ENCODE data around the gene ARHGEF28.
A peak's percentile ranks its signal among the peaks of the same experiment; 100 is the strongest.

Gene ARHGEF28

GRCh38 chr5:73957397-73958001 lies 331.5 kb downstream of the ARHGEF28 start:
- no peak overlapping the region for H3K4me3 ChIP-seq (ENCODE audit: low read depth, low read length)
- no peak overlapping the region for H3K27ac ChIP-seq

GRCh38 chr5:73958037-73958436 lies 332.0 kb downstream of the ARHGEF28 start:
- Histone ChIP-seq H3K27ac (no peak overlapping the region), H3K4me3 (ENCODE audit: low read depth, low read length) (no peak overlapping the region), H3K27me3 (replicated peaks) (no peaks in the 10 kb centered on the region), H3K36me3 (replicated peaks) (no peaks in the 10 kb centered on the region)
- TF ChIP-seq CTCF (IDR thresholded peaks at IDR 0.05; ENCODE audit: low read depth, low read length, missing control alignments), result no peak
- DNase-seq, result no peak
- in situ Hi-C loops (cut with HindIII; ENCODE audit: low pct_ligation_motif_present, low sequenced_read_pairs), result no loop called here

More at GRCh38 chr5:73957397-73958001, 331.5 kb downstream of the ARHGEF28 start:
- Histone ChIP-seq H3K27me3 (replicated peaks) (no peaks in the 10 kb centered on the region), H3K36me3 (replicated peaks) (no peaks in the 10 kb centered on the region)
- TF ChIP-seq CTCF (IDR thresholded peaks at IDR 0.05; ENCODE audit: low read depth, low read length, missing control alignments), result no peak
- in situ Hi-C loops (cut with HindIII; ENCODE audit: low pct_ligation_motif_present, low sequenced_read_pairs), result no loop called here
- peak; percentile 65 for DNase-seq

GRCh38 chr5:73960023-73960422 lies 334.0 kb downstream of the ARHGEF28 start:
- H3K36me3 ChIP-seq (replicated peaks), result no peaks in the 10 kb centered on the region
- no peak overlapping the region for H3K27ac ChIP-seq
- no peak overlapping the region for H3K4me3 ChIP-seq (ENCODE audit: low read depth, low read length)
- DNase-seq, result no peak
- TF ChIP-seq CTCF (IDR thresholded peaks at IDR 0.05; ENCODE audit: low read depth, low read length, missing control alignments), result no peak
- in situ Hi-C loops (cut with HindIII; ENCODE audit: low pct_ligation_motif_present, low sequenced_read_pairs), result no loop called here
- no peaks in the 10 kb centered on the region for H3K27me3 ChIP-seq (replicated peaks)

GRCh38 chr5:73960426-73960825 lies 334.4 kb downstream of the ARHGEF28 start:
- TF ChIP-seq CTCF (IDR thresholded peaks at IDR 0.05; ENCODE audit: low read depth, low read length, missing control alignments), result no peak
- in situ Hi-C loops (cut with HindIII; ENCODE audit: low pct_ligation_motif_present, low sequenced_read_pairs), result no loop called here

GRCh38 chr5:73962801-73963425 lies 336.9 kb downstream of the ARHGEF28 start:
- no peak for TF ChIP-seq CTCF (IDR thresholded peaks at IDR 0.05; ENCODE audit: low read depth, low read length, missing control alignments)
- H3K27ac ChIP-seq, result no peak overlapping the region
- in situ Hi-C loops (cut with HindIII; ENCODE audit: low pct_ligation_motif_present, low sequenced_read_pairs), result no loop called here
- H3K27me3 ChIP-seq (replicated peaks), result no peaks in the 10 kb centered on the region
- peak; percentile 35 for DNase-seq
- no peak overlapping the region for H3K4me3 ChIP-seq (ENCODE audit: low read depth, low read length)
- H3K36me3 ChIP-seq (replicated peaks), result no peaks in the 10 kb centered on the region

More at GRCh38 chr5:73960426-73960825, 334.4 kb downstream of the ARHGEF28 start:
- H3K36me3 ChIP-seq (replicated peaks), result no peaks in the 10 kb centered on the region
- H3K4me3 ChIP-seq (ENCODE audit: low read depth, low read length), result no peak overlapping the region
- DNase-seq, result no peak
- no peaks in the 10 kb centered on the region for H3K27me3 ChIP-seq (replicated peaks)
- H3K27ac ChIP-seq, result no peak overlapping the region

Measured in brain microvascular endothelial cell (primary cell).